ENCODE results near the gene TMUB1.

TMUB1 gene

GRCh38 chr7:151083071-151083823 lies at the start of gene TMUB1:
TSS of gene TMUB1 (minus strand) at chr7:151083493. CDS start at chr7:151082563, 930 bp downstream.
- no peak for DNase-seq (ENCODE audit: low spot score)

GRCh38 chr7:151132461-151133205 lies 49.3 kb upstream of the TMUB1 start:
- no peak for DNase-seq (ENCODE audit: low spot score)

GRCh38 chr7:151131592-151132293 lies 48.5 kb upstream of the TMUB1 start:
- DNase-seq (ENCODE audit: low spot score), result peak; percentile 91

GRCh38 chr7:151131224-151131591 lies 47.9 kb upstream of the TMUB1 start:
- DNase-seq (ENCODE audit: low spot score), result no peak

GRCh38 chr7:151130741-151131157 lies 47.5 kb upstream of the TMUB1 start:
- no peak for DNase-seq (ENCODE audit: low spot score)

GRCh38 chr7:151129960-151130591 lies 46.8 kb upstream of the TMUB1 start:
- no peak for DNase-seq (ENCODE audit: low spot score)

- no peak for DNase-seq (ENCODE audit: low spot score)
Observed at GRCh38 chr7:151129117-151129959, 46.0 kb upstream of the TMUB1 start.

- no peak for DNase-seq (ENCODE audit: low spot score)
Observed at GRCh38 chr7:151128716-151129115, 45.4 kb upstream of the TMUB1 start.

GRCh38 chr7:151128144-151128543 lies 44.9 kb upstream of the TMUB1 start:
- no peak for DNase-seq (ENCODE audit: low spot score)

- no peak for DNase-seq (ENCODE audit: low spot score)
Observed at GRCh38 chr7:151126491-151127137, 43.3 kb upstream of the TMUB1 start.

- DNase-seq (ENCODE audit: low spot score), result no peak
Observed at GRCh38 chr7:151125846-151126481, 42.7 kb upstream of the TMUB1 start.

GRCh38 chr7:151125470-151125845 lies 42.2 kb upstream of the TMUB1 start:
- no peak for DNase-seq (ENCODE audit: low spot score)

- DNase-seq (ENCODE audit: low spot score), result no peak
Observed at GRCh38 chr7:151124899-151125399, 41.7 kb upstream of the TMUB1 start.

GRCh38 chr7:151124481-151124880 lies 41.2 kb upstream of the TMUB1 start:
- no peak for DNase-seq (ENCODE audit: low spot score)

GRCh38 chr7:151123822-151124464 lies 40.6 kb upstream of the TMUB1 start:
- DNase-seq (ENCODE audit: low spot score), result peak; percentile 76

GRCh38 chr7:151123158-151123821 lies 40.0 kb upstream of the TMUB1 start:
- no peak for DNase-seq (ENCODE audit: low spot score)

- no peak for DNase-seq (ENCODE audit: low spot score)
Observed at GRCh38 chr7:151122796-151123157, 39.5 kb upstream of the TMUB1 start.

- DNase-seq (ENCODE audit: low spot score), result no peak
Observed at GRCh38 chr7:151122276-151122675, 39.0 kb upstream of the TMUB1 start.

Data from putamen (tissue), 1 donor.